ENCODE measurements around the gene HRC. TPM values are rescaled to one million over a fixed set of nuclear protein-coding genes. Genes with fewer than 3 reads are reported as not detected.
A peak's percentile ranks its signal among the peaks of the same experiment; 100 is the strongest.
"Not testable (repeated sequence)": the region's sequence is repeated elsewhere in the genome, so short reads cannot be mapped to it uniquely, and the experiment has no call there.

Gene HRC
- total RNA-seq, 1 donor from 2014 or later = 154 TPM

- DNase-seq = no peak
These were observed 5.4 kb upstream of the HRC start for GRCh38 chr19:49160450-49161189.

DNA sequence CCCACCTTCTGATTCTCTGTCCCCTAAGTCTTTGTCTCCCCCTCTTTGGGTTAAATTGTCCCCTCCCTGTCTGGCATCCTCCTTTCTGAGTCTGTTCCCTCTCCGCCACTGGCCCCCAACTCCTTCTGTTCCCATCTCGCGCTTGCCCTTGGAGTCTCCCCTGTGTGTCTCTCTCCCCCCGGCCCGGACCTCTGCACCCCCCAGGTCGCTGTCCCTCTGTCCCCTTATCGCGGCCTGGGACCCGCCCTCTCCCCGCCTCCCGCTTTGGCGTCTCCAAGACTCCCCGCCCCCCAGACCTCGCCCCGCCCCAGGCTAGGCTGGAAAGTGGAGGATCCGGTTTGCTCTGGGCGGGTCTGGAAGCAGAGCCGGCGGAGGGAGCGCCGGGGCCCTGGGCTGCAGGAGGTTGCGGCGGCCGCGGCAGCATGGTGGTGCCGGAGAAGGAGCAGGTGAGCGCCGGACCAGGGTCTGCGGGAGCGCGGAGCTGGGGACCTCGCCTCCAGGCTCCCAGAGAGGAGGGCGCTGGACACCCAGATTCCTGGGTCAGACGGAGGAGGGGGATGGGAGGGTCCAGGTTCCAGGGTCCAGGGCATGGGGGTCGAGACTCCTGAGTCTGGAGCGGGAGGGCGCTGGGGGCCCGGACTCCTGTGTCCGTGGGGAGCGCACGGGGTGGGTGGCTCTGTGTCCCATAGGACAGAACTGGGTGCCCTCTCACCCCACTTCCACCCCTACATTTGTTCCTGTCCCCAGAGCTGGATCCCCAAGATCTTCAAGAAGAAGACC lies 2.4 kb upstream of the HRC start, which contains the start of gene TRPM4:
Gene TRPM4, plus strand, starts transcription at position 348 of the 780 bp plus-strand sequence. Its CDS starts 75 bp downstream, at position 423.
- peak; percentile 97 for DNase-seq

DNA sequence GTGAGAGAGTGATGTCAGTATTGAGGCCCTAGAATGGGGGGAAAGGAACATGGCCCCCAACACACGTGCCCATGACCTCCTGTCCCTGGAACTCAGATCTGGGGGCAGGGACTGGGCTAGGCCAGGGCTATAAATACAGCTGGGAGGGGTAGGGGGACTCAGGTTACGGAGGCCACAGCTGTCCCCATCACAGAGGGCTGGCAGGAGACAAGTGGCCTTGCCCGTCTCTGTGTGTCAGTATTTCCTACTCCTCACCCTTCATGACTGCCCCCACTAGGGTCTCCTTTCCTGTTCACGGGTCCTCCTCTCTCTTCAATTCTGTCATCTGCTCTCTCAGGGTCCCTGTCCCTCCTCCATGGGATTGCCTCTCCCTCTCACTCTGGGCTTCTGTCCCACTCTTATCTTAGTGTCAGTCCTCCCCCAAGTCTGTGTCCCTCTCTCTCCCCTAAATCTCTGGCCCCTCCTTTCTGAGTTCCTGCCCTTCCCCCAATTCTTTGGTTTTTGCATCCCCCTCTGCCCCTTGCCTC lies 687 bp upstream of the HRC start:
- peak; percentile 93 for DNase-seq

- DNase-seq = no peak
These were observed 917 bp downstream of the HRC start for GRCh38 chr19:49154279-49154678.

- DNase-seq = no peak
These were observed 1.9 kb downstream of the HRC start for GRCh38 chr19:49153167-49153809.

GRCh38 chr19:49152119-49152550 lies 3.1 kb downstream of the HRC start:
- no peak for DNase-seq

DNA sequence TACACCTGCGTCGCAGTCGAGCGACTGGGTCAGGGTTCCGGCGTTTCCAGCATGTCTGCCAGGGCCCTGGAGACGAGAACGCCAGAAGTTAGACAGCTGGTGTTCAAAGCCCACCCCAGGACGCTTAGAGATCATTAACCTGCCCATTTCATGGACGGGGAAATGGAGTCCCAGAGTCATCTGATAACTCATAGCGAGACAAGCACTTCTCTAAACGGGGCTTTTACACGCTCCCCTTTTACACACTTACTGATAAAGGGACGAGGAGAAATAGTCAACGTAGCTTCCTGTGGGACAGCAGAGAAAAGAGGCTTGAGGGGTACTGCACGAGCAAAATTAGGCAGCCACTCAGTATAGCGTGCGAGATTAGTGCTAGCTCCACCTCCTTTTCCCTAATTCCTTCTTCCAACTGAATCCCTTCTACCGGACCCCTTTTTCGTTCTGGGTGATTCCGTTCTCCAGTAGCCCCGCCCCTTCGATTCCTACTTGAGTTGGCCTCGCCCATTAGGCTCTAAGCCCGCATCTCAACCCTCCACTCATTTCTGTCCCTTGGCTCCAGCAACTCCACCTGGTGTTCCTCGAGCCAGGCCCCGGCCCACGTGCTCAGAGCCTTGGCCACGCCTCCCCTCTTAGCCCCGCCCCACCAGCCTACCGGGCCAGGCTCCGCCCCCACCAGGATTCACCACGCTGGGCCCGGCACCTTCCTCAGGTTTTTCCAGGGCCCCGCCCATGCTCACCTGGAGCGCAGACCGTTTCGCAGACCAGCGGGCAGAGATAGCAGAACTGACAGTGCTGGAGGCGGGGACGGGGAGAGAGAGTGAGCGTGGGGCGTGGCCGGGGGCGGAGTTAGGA lies 3.7 kb downstream of the HRC start:
- peak; percentile 87 for DNase-seq

DNA sequence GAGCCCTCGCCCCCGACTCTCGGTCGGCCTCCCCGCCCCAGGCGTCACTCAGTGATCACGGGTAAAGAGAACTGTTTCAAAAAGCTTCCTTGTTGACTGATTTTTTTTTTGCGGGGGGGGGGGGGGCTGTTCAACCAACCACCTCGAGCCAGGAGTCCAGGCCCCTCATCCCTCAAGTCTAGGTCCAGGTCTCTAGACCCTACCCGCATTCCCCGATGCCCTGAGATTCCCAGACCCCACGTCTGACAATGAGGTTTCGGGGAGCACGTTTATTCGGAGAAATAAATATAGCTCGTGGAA lies 4.3 kb downstream of the HRC start:
- no peak for DNase-seq

- peak; percentile 95 for DNase-seq
These were observed 4.9 kb downstream of the HRC start for GRCh38 chr19:49150106-49150943.

DNA sequence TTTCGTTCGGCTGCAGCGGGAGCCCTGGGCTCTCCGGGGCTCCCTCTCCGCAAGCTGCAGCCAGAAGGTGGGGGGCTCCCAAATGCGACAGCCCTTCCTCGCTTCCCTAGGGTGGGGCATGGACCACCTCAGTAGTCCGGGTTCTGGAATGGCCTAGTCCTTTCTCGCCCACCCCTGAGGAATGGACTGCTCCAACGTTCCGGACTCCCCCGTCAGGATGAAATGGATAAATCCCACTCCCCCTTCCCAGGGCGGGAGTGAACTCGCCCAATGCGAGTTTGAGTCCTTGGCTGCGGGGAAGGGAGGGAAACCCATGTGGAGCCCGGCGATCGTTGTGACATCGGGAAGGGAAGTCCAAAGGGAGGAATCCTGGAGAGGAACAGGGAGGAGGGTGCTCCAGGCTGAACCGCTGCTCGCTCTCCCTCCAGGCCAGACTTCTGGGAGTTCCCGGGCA lies 5.5 kb downstream of the HRC start:
- peak; percentile 96 for DNase-seq

GRCh38 chr19:49148784-49149651 lies 6.2 kb downstream of the HRC start:
- peak; percentile 99 for DNase-seq

DNA sequence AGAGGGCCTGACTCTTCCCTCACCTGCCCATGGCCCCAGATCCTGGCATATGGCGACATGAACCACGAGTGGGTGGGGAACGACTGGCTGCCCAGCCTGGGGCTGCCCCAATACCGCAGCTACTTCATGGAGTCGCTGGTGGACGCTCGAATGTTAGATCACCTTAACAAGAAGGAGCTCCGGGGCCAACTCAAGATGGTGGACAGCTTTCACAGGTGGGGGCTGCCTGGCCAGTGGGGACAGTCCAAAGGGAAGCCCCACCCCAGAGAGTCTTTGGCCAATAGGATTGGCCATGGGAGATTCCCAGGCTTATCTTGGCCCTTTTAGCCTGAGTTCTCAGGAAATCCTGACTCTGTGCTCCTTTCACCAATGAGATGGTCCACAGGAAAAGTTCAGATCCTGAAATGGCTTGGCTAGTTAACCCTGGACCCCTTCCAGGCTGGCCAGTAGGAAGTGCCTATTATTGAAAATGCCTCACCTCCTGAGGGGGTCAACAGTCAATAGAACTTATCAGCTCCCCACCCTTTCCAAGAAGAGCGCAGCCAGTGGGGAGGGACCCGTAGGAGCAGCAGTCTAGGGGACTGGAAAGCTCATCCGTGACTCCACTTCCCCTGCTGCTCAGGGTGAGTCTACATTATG lies 7.0 kb downstream of the HRC start:
- no peak for DNase-seq

DNA sequence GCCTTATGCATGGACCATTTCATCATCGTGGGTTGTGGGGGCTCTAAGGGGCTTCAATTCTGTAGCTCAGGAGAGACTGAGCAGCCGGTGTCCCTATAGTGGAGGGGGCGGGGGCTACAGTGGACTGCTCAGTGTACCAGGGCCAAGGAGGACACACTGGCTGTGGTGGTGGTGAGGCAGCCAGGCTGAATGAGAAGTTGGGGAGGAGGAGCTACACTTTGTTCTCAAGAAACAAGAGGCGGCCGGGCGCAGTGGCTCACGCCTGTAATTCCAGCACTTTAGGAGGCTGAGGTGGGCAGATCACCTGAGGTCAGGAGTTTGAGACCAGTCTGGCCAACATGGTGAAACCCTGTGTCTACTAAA lies 8.8 kb downstream of the HRC start:
- not testable (repeated sequence) for DNase-seq

GRCh38 chr19:49145573-49146407 lies 9.4 kb downstream of the HRC start:
- DNase-seq = peak; percentile 87

- peak; percentile 97 for DNase-seq
These were observed 12.3 kb downstream of the HRC start for GRCh38 chr19:49142866-49143335.

- no peak for DNase-seq
These were observed 13.8 kb downstream of the HRC start for GRCh38 chr19:49141352-49141751.

- no peak for DNase-seq
These were observed 14.2 kb downstream of the HRC start for GRCh38 chr19:49140951-49141350.

DNA sequence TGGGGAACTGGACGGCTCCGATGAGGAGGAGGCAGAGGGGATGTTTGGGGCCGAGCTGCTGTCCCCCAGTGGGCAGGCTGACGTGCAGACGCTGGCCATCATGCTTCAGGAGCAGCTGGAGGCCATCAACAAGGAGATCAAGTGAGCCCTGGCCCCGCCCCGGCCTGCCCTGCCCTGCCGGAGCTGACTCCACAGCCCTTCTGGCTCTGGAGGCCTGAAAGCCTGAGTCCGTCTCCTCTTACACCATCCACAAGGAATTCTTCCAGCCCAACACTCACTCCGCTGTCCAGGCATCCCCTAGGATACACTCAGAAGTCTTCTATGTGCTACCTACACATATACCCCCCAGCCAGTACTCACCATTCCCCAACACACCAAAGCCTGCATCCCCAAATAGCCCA lies 18.4 kb downstream of the HRC start:
- peak; percentile 74 for DNase-seq
